ENCODE data around the gene ACSF3.
"Not testable (repeated sequence)": the region's sequence is repeated elsewhere in the genome, so short reads cannot be mapped to it uniquely, and the experiment has no call there.

Gene ACSF3

GRCh38 chr16:89164847-89165680 lies 71.4 kb downstream of the ACSF3 start:
- no peak for DNase-seq

GRCh38 chr16:89165681-89165979 lies 72.0 kb downstream of the ACSF3 start:
- DNase-seq = not testable (repeated sequence)

- DNase-seq = no peak
Observed at GRCh38 chr16:89166696-89167424, 73.2 kb downstream of the ACSF3 start.

GRCh38 chr16:89167425-89167941 lies 73.8 kb downstream of the ACSF3 start:
- DNase-seq = peak; percentile 90

GRCh38 chr16:89168381-89169189 lies 74.9 kb downstream of the ACSF3 start:
- no peak for DNase-seq

- DNase-seq = no peak
Observed at GRCh38 chr16:89169778-89170177, 76.1 kb downstream of the ACSF3 start.

GRCh38 chr16:89170346-89171215 lies 76.9 kb downstream of the ACSF3 start:
- no peak for DNase-seq

GRCh38 chr16:89171216-89172170 lies 77.8 kb downstream of the ACSF3 start, which contains the start of gene CDH15:
Gene CDH15 (plus strand): TSS chr16:89171748. CDS start chr16:89171832, 84 bp downstream.
- DNase-seq = peak; percentile 93

GRCh38 chr16:89172171-89172527 lies 78.5 kb downstream of the ACSF3 start:
- DNase-seq = no peak

GRCh38 chr16:89172528-89173173 lies 79.0 kb downstream of the ACSF3 start:
- DNase-seq = no peak

- DNase-seq = no peak
Observed at GRCh38 chr16:89173174-89173921, 79.7 kb downstream of the ACSF3 start.

- no peak for DNase-seq
Observed at GRCh38 chr16:89174055-89174827, 80.6 kb downstream of the ACSF3 start.

- no peak for DNase-seq
Observed at GRCh38 chr16:89174877-89175276, 81.2 kb downstream of the ACSF3 start.

GRCh38 chr16:89175280-89176146 lies 81.9 kb downstream of the ACSF3 start:
- DNase-seq = no peak

- DNase-seq = no peak
Observed at GRCh38 chr16:89176147-89176690, 82.6 kb downstream of the ACSF3 start.

- DNase-seq = no peak
Observed at GRCh38 chr16:89176717-89177116, 83.1 kb downstream of the ACSF3 start.

GRCh38 chr16:89177501-89177900 lies 83.8 kb downstream of the ACSF3 start:
- DNase-seq = no peak
